ENCODE data around the gene DSE.

Gene DSE

GRCh38 chr6:116447496-116448011 lies 76.8 kb downstream of the DSE start:
- DNase-seq (ENCODE audit: low read depth) = no peak

GRCh38 chr6:116449565-116449964 lies 78.8 kb downstream of the DSE start:
- DNase-seq (ENCODE audit: low read depth) = no peak

- no peak for DNase-seq (ENCODE audit: low read depth)
These were observed 79.5 kb downstream of the DSE start for GRCh38 chr6:116450185-116450710.

GRCh38 chr6:116450769-116451740 lies 80.3 kb downstream of the DSE start:
- peak; percentile 62 for DNase-seq (ENCODE audit: low read depth)

GRCh38 chr6:116451916-116452315 lies 81.2 kb downstream of the DSE start:
- no peak for DNase-seq (ENCODE audit: low read depth)

GRCh38 chr6:116452531-116452930 lies 81.8 kb downstream of the DSE start:
- no peak for DNase-seq (ENCODE audit: low read depth)

GRCh38 chr6:116456106-116456505 lies 85.4 kb downstream of the DSE start:
- DNase-seq (ENCODE audit: low read depth) = no peak

- DNase-seq (ENCODE audit: low read depth) = no peak
These were observed 86.2 kb downstream of the DSE start for GRCh38 chr6:116456927-116457326.

- no peak for DNase-seq (ENCODE audit: low read depth)
These were observed 87.5 kb downstream of the DSE start for GRCh38 chr6:116458264-116458663.

GRCh38 chr6:116459927-116460326 lies 89.2 kb downstream of the DSE start:
- no peak for DNase-seq (ENCODE audit: low read depth)

GRCh38 chr6:116461331-116461931 lies 90.7 kb downstream of the DSE start, which contains the start of gene CALHM6:
Gene CALHM6, plus strand, starts transcription at chr6:116461375. Its CDS starts 555 bp downstream, at chr6:116461930.
- DNase-seq (ENCODE audit: low read depth) = no peak

GRCh38 chr6:116461932-116462885 lies 91.5 kb downstream of the DSE start:
- DNase-seq (ENCODE audit: low read depth) = no peak

GRCh38 chr6:116463301-116463700 lies 92.6 kb downstream of the DSE start:
- DNase-seq (ENCODE audit: low read depth) = no peak

- peak; percentile 54 for DNase-seq (ENCODE audit: low read depth)
These were observed 94.5 kb downstream of the DSE start for GRCh38 chr6:116465246-116465645.

- DNase-seq (ENCODE audit: low read depth) = no peak
These were observed 96.3 kb downstream of the DSE start for GRCh38 chr6:116467096-116467495.

- no peak for DNase-seq (ENCODE audit: low read depth)
These were observed 96.8 kb downstream of the DSE start for GRCh38 chr6:116467514-116467913.

- DNase-seq (ENCODE audit: low read depth) = no peak
These were observed 97.5 kb downstream of the DSE start for GRCh38 chr6:116468293-116468692.

GRCh38 chr6:116471531-116471930 lies 100.8 kb downstream of the DSE start:
- no peak for DNase-seq (ENCODE audit: low read depth)

GRCh38 chr6:116472706-116473105 lies 102.0 kb downstream of the DSE start:
- DNase-seq (ENCODE audit: low read depth) = no peak

GRCh38 chr6:116475141-116475540 lies 104.4 kb downstream of the DSE start:
- no peak for DNase-seq (ENCODE audit: low read depth)

GRCh38 chr6:116476002-116476678 lies 105.4 kb downstream of the DSE start:
- no peak for DNase-seq (ENCODE audit: low read depth)
